HG02763 (cell line): ENCODE results near the gene MRGPRG.

Experiments used
- ATAC-seq: cut with Tn5 transposase; IDR thresholded peaks from one replicate; pipeline ENCODE4 v1.9.1; 2021; ENCODE audit warnings: mild to moderate bottlenecking, moderate library complexity; ENCODE audit not compliant: unreplicated experiment

The MRGPRG gene

DNA sequence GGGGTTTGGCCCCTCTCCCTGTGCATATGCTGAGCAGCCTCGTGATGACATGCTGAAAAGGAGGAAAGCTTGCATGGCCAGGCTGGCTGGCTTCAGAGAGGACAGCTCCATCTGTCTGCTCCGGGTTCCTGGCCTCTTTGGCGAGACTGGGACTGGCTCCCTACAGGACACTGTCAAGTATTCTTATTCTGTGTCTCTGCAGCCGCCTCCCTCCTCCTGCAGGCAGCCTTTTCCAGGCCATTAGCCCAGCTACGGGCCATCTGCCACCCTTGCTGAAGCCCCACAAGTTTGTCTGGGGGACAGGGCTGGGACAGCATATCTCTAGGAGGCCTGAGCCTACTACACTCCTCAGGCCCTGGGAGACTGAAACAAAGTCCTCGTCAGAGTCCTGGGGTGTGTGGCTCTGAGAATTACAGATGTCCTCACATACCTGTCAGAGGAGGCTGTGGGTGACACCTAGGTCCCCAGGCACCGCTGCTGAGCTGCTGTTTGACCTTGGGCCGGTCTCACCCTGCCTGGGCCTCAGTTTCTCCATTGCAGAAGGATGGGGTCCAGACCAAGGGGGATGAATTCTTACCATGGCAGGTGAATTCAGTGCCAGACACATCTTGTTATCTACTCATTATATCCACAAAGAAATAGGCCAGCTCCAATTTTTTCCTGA lies 11.0 kb downstream of the MRGPRG start:
- ATAC-seq, result no peak

DNA sequence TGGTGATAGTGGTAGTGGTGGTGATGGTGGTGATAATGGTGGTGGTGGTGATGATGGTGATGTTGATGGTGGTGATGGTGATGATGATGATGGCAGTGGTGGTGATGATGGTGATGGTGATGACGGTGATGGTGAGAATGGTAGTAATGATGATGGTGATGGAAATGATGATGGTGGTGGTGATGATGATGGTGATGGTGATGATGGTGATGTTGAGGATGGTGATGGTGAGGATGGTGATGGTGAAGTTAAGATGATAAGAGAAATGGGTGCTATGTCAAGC lies 11.8 kb downstream of the MRGPRG start:
- ATAC-seq, result no peak

GRCh38 chr11:3206156-3206921 lies 12.3 kb downstream of the MRGPRG start:
- ATAC-seq, result no peak

DNA sequence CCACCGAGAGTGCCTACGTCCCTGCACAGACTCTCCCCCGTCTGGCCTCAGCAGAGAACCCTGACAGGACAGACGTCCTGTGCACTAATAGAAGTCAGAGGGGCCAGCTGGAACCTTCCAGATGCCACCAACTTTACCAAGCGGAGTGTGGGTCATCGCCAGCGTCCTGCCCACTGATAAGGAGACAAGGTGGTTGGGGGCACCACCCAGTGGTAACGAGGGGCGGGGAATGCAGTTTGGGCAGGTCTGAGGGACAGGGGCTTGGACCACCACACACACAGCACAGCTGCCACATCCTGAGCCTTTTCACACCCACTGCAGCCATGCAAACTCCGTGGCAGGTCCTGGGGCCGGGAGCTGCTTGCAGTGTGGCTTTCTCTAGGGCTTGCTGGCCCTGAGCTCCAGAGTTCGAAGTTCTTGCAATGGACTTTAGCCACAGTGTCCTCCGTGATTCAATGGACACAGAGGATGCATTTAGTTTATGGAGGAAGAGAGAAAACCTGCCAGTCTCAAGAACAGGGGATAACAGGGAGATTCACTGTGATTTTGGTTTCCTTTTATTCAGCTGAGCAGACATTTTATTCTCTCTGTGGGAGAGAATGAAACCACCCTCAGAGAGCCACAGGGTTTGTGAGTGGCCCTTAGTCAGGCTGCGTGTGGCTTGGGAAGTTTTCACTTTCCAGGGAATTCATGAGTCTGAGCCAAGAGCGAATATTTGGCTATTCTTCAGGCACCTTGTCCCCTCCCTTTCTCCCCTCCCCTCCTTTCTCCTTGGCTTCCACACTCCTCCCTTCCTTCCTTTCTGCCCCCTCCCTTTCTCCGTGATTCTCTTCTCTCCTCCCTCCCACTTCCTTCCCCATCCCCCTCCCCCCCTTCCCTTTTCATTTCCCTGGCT lies 13.1 kb downstream of the MRGPRG start:
- ATAC-seq, result no peak

GRCh38 chr11:3204141-3205015 lies 14.2 kb downstream of the MRGPRG start:
- ATAC-seq, result no peak

GRCh38 chr11:3203221-3204043 lies 15.2 kb downstream of the MRGPRG start:
- ATAC-seq, result no peak

DNA sequence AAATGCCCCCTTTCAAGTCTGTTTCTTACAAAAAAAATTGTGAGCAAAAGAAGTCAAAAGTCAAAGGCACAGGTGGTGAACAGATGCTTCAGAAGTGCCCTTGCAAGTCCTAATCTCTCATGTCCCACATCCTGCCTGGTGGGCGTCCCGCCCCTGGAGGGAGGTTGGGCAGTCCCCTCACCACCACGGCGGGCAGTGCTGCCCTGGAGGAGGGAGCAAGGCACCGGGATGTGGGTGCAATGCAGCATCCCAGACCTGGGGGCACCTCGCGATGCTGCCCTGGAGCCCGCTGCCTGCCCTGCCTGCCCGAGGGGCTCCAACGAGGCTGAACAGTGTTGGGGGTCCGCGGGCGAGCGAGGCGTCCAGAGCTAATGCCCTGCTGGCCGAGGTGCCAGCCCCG lies 15.9 kb downstream of the MRGPRG start:
- ATAC-seq, result no peak

GRCh38 chr11:3202305-3202704 lies 16.3 kb downstream of the MRGPRG start:
- ATAC-seq, result no peak

DNA sequence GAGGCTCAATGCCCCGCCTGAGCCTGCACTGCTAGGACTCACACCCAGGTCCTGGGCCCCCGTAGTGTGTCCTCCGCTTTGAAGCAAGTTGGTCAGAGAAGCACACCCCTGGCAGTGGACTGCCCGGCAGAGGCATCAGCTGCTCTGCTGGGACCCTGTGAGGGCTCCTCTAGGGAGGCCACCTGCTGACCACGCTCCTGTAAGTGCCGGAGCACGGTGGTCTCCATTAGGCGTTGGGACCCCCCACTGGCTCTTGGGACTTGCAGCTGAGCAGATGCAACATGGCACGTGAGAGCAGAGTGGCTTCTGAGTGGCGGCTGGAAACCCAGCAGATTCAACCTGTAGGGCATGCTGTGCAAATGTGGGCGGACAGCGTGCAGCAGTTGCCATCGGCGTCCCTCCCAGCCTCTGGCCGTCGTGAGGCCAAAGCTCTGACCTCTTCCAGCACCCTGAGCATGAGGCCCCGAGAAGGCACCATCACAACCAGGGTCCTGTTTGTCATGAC lies 16.9 kb downstream of the MRGPRG start:
- ATAC-seq, result no peak

- no peak for ATAC-seq
These were observed 17.5 kb downstream of the MRGPRG start for GRCh38 chr11:3201112-3201581.

DNA sequence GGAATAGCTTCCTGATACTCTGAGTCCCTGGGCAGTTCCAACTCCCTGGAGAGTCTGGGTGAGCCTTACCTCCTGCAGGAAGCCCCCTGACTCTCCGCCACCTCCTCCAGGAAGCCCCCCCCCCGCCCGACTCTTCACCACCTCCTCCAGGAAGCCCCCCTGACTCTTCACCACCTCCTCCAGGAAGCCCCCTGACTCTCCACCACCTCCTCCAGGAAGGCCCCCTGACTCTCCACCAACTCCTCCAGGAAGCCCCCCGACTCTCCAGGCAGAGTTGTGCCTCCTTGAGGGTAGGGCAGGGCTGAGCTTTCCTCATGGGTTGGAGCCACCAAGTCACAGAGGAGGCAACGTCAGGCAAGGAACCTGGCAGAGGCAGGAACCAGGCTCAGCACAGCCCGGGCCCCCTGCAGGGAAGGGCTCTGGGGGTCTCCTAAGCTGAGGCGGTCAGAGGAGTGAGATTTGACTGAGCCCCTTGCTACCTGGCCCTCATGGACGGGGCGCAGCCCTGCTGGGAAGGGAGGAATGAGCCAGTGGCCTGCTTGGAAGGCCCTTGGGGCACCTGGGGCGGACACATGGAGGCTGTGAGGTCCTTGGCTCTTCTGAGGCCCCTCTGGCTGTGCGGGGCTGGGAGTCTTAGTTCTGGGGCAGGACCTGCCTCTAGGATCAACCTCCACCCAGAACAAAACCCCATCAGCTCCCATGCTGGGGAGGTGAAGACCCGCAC lies 18.1 kb downstream of the MRGPRG start:
- ATAC-seq, result no peak

DNA sequence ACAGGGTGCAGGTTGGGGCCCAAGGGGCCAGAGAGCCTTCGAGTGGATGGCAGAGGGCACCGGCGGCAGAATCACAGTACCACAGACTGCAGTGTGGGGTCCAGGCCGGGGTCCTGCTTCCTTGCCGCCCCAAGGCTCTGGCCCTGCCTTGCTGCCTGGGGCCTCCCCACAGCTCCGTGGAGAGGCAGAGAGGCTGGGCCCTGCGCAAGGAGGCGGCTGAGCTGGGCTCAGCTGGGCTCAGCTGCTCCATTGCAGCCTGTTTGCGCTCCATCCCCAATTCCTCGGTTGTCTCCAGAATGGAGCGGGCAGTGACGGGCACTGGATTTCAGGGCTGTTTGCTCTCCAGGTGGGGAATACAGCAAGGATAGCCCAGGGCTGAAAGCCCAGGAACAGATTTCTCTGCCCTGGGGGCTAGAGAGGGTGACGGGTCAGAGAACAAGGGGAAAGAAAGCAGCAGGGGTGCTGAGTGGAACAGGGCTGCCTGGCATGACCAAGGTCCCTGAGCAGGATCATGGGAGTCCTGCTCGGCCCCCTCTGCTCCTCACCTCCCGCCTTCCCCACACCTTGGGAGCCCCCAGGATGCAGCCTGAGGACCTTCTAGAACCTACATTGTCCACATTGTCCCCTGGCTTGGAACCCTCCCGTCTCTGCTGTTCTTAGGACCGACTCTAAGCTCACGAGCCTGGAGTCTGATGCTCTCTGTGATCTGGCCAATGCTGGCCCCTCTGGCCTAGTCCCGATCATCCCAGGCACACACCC lies 18.9 kb downstream of the MRGPRG start:
- no peak for ATAC-seq

GRCh38 chr11:3198815-3199214 lies 19.8 kb downstream of the MRGPRG start:
- no peak for ATAC-seq

GRCh38 chr11:3197878-3198528 lies 20.6 kb downstream of the MRGPRG start:
- no peak for ATAC-seq

GRCh38 chr11:3197044-3197695 lies 21.4 kb downstream of the MRGPRG start:
- ATAC-seq, result no peak

GRCh38 chr11:3196161-3197043 lies 22.2 kb downstream of the MRGPRG start:
- ATAC-seq, result no peak
